HepG2 (cell line): Measurements from ENCODE around the gene AGAP1. TPM values are rescaled to one million over a fixed set of nuclear protein-coding genes. Genes with fewer than 3 reads are reported as not detected.

ENCODE experiments used
- ATAC-seq: fragments of 200-7000 bp; cut with Tn5 transposase; 3 replicates; pipeline ENCODE4 v1.9.1; 2020; ENCODE audit warnings: mild to moderate bottlenecking, moderate library complexity
- BruUV-seq: library from RNA; stranded (reverse); fragments of 400-500 nt; replicated peaks from 2 replicates; lab custom pipeline; 2021; lab: Mats Ljungman, UMichigan
- CTCF ChIA-PET: fragments of 300-600 bp; formaldehyde crosslinking; extraction: SDS; loops from one replicate; lab custom pipeline; 2021; ENCODE audit warnings: low total read pairs, inconsistent platforms, low intra/inter-chr PET ratio; lab: Yijun Ruan, JAX
- POLR2A ChIA-PET: fragments of 350-600 bp; sonication (Branson Sonifier 250); formaldehyde crosslinking; loops from one replicate; lab custom pipeline; 2020; ENCODE audit warnings: antibody characterized with exemption, inconsistent platforms; lab: Yijun Ruan, JAX
- DNase-seq: peaks from one replicate; pipeline ENCODE4 v3.0.0-alpha.2; 2015; ENCODE audit warnings: low spot score
- FAIRE-seq: peaks from 3 replicates; lab custom pipeline; 2011; peaks lifted over from hg19 to GRCh38; lab: Jason Lieb, UNC
- H2AFZ ChIP-seq: one replicate; pipeline ENCODE4 v1.6.1; 2011; ENCODE audit warnings: low read length, inconsistent platforms
- H3K27ac ChIP-seq: fragments of 300-600 bp; 3 replicates; pipeline ENCODE4 v1.8.0; 2011; ENCODE audit warnings: mixed run types, mild to moderate bottlenecking, mixed read lengths, low read length, inconsistent platforms; ENCODE audit not compliant: insufficient read depth; ENCODE audit errors: extremely low read length
- H3K27me3 ChIP-seq, 2 experiments: fragments of 200-600 bp in 1 of 2; 2 replicates in 1 of 2; 3 replicates in 1 of 2; pipeline versions ENCODE4 v1.6.0 to v1.8.0; 2011; ENCODE audit warnings: low read length in 2 of 2, mild to moderate bottlenecking in 2 of 2, moderate library complexity in 2 of 2, inconsistent platforms in 1 of 2; ENCODE audit not compliant: insufficient read depth in 2 of 2, control insufficient read depth in 1 of 2
- H3K36me3 ChIP-seq, 2 experiments: fragments of 200-600 bp in 1 of 2; replicated peaks in 1 of 2; 2 replicates in 1 of 2; 3 replicates in 1 of 2; pipeline versions ENCODE4 v1.5.1 to v1.8.0; 2011; ENCODE audit warnings: low read length in 2 of 2, inconsistent platforms in 1 of 2; ENCODE audit not compliant: insufficient read depth in 2 of 2, control insufficient read depth in 1 of 2
- H3K4me1 ChIP-seq: 2 replicates; pipeline ENCODE4 v1.5.1; 2012; ENCODE audit warnings: low read length, inconsistent platforms; ENCODE audit not compliant: insufficient read depth
- H3K4me2 ChIP-seq: 2 replicates; pipeline ENCODE4 v1.6.0; 2011; ENCODE audit warnings: low read depth, low read length, inconsistent platforms
- H3K4me3 ChIP-seq, 3 experiments: fragments of 200-600 bp in 1 of 3; sonication (generic), shearing (Covaris generic) in 1 of 3; replicated peaks in 1 of 3; 2 replicates each; pipeline ENCODE4 v1.5.1; 2011 to 2016; ENCODE audit warnings: low read length in 3 of 3, inconsistent platforms in 2 of 3, low read depth in 2 of 3, mild to moderate bottlenecking in 2 of 3, control low read depth in 1 of 3, mixed read lengths in 1 of 3; ENCODE audit not compliant: insufficient read depth in 1 of 3
- H3K79me2 ChIP-seq: one replicate; pipeline ENCODE4 v1.6.1; 2011; ENCODE audit warnings: low read length, inconsistent platforms; ENCODE audit not compliant: insufficient read depth
- H3K9ac ChIP-seq: 2 replicates; pipeline ENCODE4 v1.6.0; 2011; ENCODE audit warnings: mild to moderate bottlenecking, low read depth, low read length, inconsistent platforms; ENCODE audit not compliant: insufficient read depth
- H3K9me3 ChIP-seq: 2 replicates; pipeline ENCODE4 v1.5.1; 2012; ENCODE audit warnings: mild to moderate bottlenecking, low read length
- H4K20me1 ChIP-seq: 2 replicates; pipeline ENCODE4 v1.6.0; 2011; ENCODE audit warnings: inconsistent platforms, mild to moderate bottlenecking, low read length, moderate library complexity; ENCODE audit not compliant: insufficient read depth
- ATF3 ChIP-seq: sonication (generic); formaldehyde crosslinking; IDR thresholded peaks from 2 replicates; pipeline ENCODE4 v1.4.0; 2020; ENCODE audit warnings: missing genetic modification reagents
- FOXK1 ChIP-seq: sonication (generic); formaldehyde crosslinking; IDR thresholded peaks from 2 replicates; pipeline ENCODE4 v1.4.0; 2020; ENCODE audit warnings: low read depth, missing genetic modification reagents, borderline replicate concordance
- NR1H2 ChIP-seq: sonication (generic); formaldehyde crosslinking; IDR thresholded peaks from 2 replicates; pipeline ENCODE4 v1.8.1; 2022; ENCODE audit warnings: low read depth, missing genetic modification reagents, borderline replicate concordance
- SAP130 ChIP-seq: IDR thresholded peaks from 2 replicates; pipeline ENCODE4 v1.6.1; 2016; ENCODE audit warnings: low read depth
- SRSF4 ChIP-seq: fragments of 200-400 bp; formaldehyde crosslinking; IDR thresholded peaks from one replicate; pipeline ENCODE4 v1.6.1; 2018; ENCODE audit warnings: mild to moderate bottlenecking, low read depth, low read length, moderate library complexity; ENCODE audit not compliant: poor library complexity, severe bottlenecking
- SUZ12 ChIP-seq: fragments of 150-350 bp; IDR thresholded peaks from 2 replicates; pipeline ENCODE4 v1.6.1; 2014; ENCODE audit warnings: low read depth, low read length
- ZFP41 ChIP-seq: sonication (generic); formaldehyde crosslinking; IDR thresholded peaks from 2 replicates; pipeline ENCODE4 v1.4.0; 2020; ENCODE audit warnings: mild to moderate bottlenecking, missing genetic modification reagents, borderline replicate concordance
- ZMYM2 ChIP-seq: sonication (generic); formaldehyde crosslinking; IDR thresholded peaks from 2 replicates; pipeline ENCODE4 v1.8.0; 2022; ENCODE audit warnings: mild to moderate bottlenecking, missing genetic modification reagents
- ZNF251 ChIP-seq: sonication (generic); formaldehyde crosslinking; IDR thresholded peaks from 2 replicates; pipeline ENCODE4 v1.9.0; 2021; ENCODE audit warnings: mild to moderate bottlenecking, missing genetic modification reagents
- ZNF382 ChIP-seq: sonication (generic); formaldehyde crosslinking; IDR thresholded peaks from 2 replicates; pipeline ENCODE4 v1.5.0; 2020; ENCODE audit warnings: missing genetic modification reagents, mild to moderate bottlenecking, borderline replicate concordance
- ZNF431 ChIP-seq: sonication (generic); formaldehyde crosslinking; IDR thresholded peaks from 2 replicates; pipeline ENCODE4 v1.9.0; 2022; ENCODE audit warnings: missing genetic modification reagents, low read depth, mild to moderate bottlenecking, borderline replicate concordance
- ZNF446 ChIP-seq: sonication (generic); formaldehyde crosslinking; IDR thresholded peaks from 2 replicates; pipeline ENCODE4 v1.5.0; 2020; ENCODE audit warnings: mild to moderate bottlenecking, missing genetic modification reagents
- WGBS: methylation state at CpG from one replicate; pipeline ENCODE4 v1.1.6; 2017; ENCODE audit warnings: low lambda C conversion rate; 5-methylcytosine and 5-hydroxymethylcytosine counted together
- in situ Hi-C: cut with HindIII; loops from 2 replicates; pipeline ENCODE4 v1.10.0; 2017; ENCODE audit warnings: low pct_unique_long_range_greater_than_20kb; ENCODE audit not compliant: extremely low pct_ligation_motif_present
- intact Hi-C: fragments of 100-400 bp; cut with micrococcal nuclease; formaldehyde crosslinking; loops from one replicate; pipeline ENCODE4 v1.10.0; 2022; ENCODE audit not compliant: unreplicated experiment
- polyA plus RNA-seq, 8 experiments: library from polyadenylated mRNA; depleted of rRNA in 3 of 8; stranded (reverse) in 7 of 8; unstranded in 1 of 8; fragments of >200 nt; fragmentation: Illumina TruSeq in 4 of 8; extraction: Trizol in 4 of 8; gene quantifications; 2 replicates each; pipeline versions ENCODE4 v1.2.1 to v1.2.3, GENCODE V29; 2011 to 2016; ENCODE audit warnings: low read depth in 4 of 8, missing spikeins in 1 of 8, mixed read lengths in 1 of 8; ENCODE audit not compliant: insufficient read depth in 1 of 8
- total RNA-seq, 5 experiments: library from RNA; depleted of rRNA; stranded (reverse); fragments of >200 nt; fragmentation: Illumina TruSeq; extraction: Trizol; gene quantifications; 2 replicates each; pipeline ENCODE4 v1.2.3, GENCODE V29; 2016; ENCODE audit warnings: low read depth in 1 of 5

Gene AGAP1
- total and polyA plus RNA-seq, 2 of the 13 experiments (the other 11 are each of a cell fraction or from before 2014, with no cell fraction given), result 21.2 to 32.7 TPM

DNA sequence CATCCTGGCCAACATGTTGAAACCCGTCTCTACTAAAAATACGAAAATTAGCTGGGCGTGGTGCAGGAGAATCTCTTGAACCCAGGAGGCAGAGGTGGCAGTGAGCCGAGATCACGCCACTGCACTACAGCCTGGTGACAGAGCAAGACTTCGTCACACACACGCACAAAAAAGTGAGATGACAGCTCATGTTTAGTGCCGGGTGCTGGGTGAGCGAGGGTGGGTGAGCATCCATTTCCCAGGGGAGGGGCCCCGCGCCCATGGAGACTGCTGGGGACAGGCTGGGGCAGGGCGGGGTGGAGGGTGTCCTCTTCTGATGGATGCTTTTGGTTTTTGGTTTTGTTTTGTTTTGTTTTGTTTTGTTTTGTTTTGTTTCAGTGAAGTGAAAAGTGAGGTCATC lies 467.9 kb downstream of the AGAP1 start:
- no peaks in the 10 kb centered on the region for H3K4me1 ChIP-seq
- in situ Hi-C loops, result no loop called here
- H3K4me3 ChIP-seq, result no peak overlapping the region
- no peak overlapping the region for H3K9ac ChIP-seq
- no peak overlapping the region for H3K27ac ChIP-seq
- 96% methylated on average over 12 of the region's 12 CpGs for WGBS
- TF ChIP-seq ZNF431 (no peak), FOXK1 (no peak), ZMYM2 (CRISPR knock-in tag) (no peak), NR1H2 (no peak), ZNF446 (no peak), ZNF251 (CRISPR knock-in tag) (no peak), ZFP41 (no peak), ZNF382 (no peak), ATF3 (CRISPR knock-in tag) (no peak), SAP130 (CRISPR knock-in tag) (no peak), SUZ12 (no peak), SRSF4 (no peak)
- DNase-seq (no peak), ATAC-seq (no peak), FAIRE-seq (no peak)
- ChIA-PET CTCF (no interaction called here), POLR2A (no interaction called here)
- intact Hi-C loops, result loop anchor here (10.0 kb wide), 1 partner anchor 1973 kb away; no protein-coding TSS in a partner anchor
- H3K36me3 ChIP-seq, result peaks cover 2 to 7% of the 10 kb centered on the region in 2 experiments; a peak in 2 of 5 replicates
- no peak overlapping the region for H2AFZ ChIP-seq
- no peaks in the 10 kb centered on the region for H3K79me2 ChIP-seq
- H3K9me3 ChIP-seq, result no peaks in the 10 kb centered on the region
- H3K4me2 ChIP-seq, result no peak overlapping the region
- BruUV-seq, result no TSS peak
- no peaks in the 10 kb centered on the region for H4K20me1 ChIP-seq
- H3K27me3 ChIP-seq, result no peaks in the 10 kb centered on the region
